OCI-LY3 (cell line): ENCODE measurements around the gene HDAC4.
"Not testable (repeated sequence)": the region's sequence is repeated elsewhere in the genome, so short reads cannot be mapped to it uniquely, and the experiment has no call there.

Source experiments
- H2AFZ ChIP-seq: fragments of 200-600, 300-600 bp; shearing (Covaris generic); 2 replicates; pipeline ENCODE4 v1.6.0; 2014; ENCODE audit warnings: antibody characterized with exemption, low read depth, low read length
- H3K27ac ChIP-seq: fragments of 200-600, 300-600 bp; sonication (generic); 2 replicates; pipeline ENCODE4 v1.5.1; 2014; ENCODE audit warnings: mild to moderate bottlenecking, low read length, moderate library complexity, mixed read lengths
- H3K27me3 ChIP-seq: fragments of 200-600, 300-600 bp; sonication (generic); 2 replicates; pipeline ENCODE4 v1.6.1; 2014; ENCODE audit warnings: low read depth, low read length, mixed read lengths
- H3K36me3 ChIP-seq: fragments of 200-600, 300-600 bp; sonication (generic); replicated peaks from 2 replicates; pipeline ENCODE3; 2014; ENCODE audit warnings: low read depth, low read length, mixed read lengths
- H3K4me1 ChIP-seq: fragments of 300-600, 200-600 bp; sonication (generic); 2 replicates; pipeline ENCODE4 v1.6.1; 2014; ENCODE audit warnings: low read length, mixed read lengths
- H3K4me2 ChIP-seq: fragments of 200-600, 300-600 bp; sonication (generic); 2 replicates; pipeline ENCODE4 v1.6.1; 2014; ENCODE audit warnings: low read length, mixed read lengths
- H3K4me3 ChIP-seq: fragments of 300-600, 200-600 bp; sonication (generic); 2 replicates; pipeline ENCODE4 v1.5.1; 2014; ENCODE audit warnings: antibody characterized with exemption, mild to moderate bottlenecking, low read length, moderate library complexity
- H3K79me2 ChIP-seq: fragments of 300-600, 200-600 bp; shearing (Covaris generic); 2 replicates; pipeline ENCODE4 v1.6.1; 2014; ENCODE audit warnings: mild to moderate bottlenecking, low read length, mixed read lengths
- H3K9ac ChIP-seq: fragments of 300-600, 200-600 bp; shearing (Covaris generic); 2 replicates; pipeline ENCODE4 v1.6.0; 2014; ENCODE audit warnings: mild to moderate bottlenecking, low read length, moderate library complexity
- H3K9me3 ChIP-seq: fragments of 200-600, 300-600 bp; shearing (Covaris generic); 2 replicates; pipeline ENCODE4 v1.6.1; 2014; ENCODE audit warnings: low read length, mixed read lengths; ENCODE audit not compliant: insufficient read depth
- H4K20me1 ChIP-seq: fragments of 200-600, 300-600 bp; sonication (generic); 2 replicates; pipeline ENCODE4 v1.6.1; 2016; ENCODE audit warnings: low read length, mixed read lengths; ENCODE audit not compliant: insufficient read depth
- CTCF ChIP-seq: fragments of 200-600, 300-600 bp; sonication (generic); IDR thresholded peaks from 2 replicates; pipeline ENCODE4 v1.5.1; 2014; ENCODE audit warnings: antibody characterized with exemption, low read length, low read depth
- EZH2phosphoT487 ChIP-seq: fragments of 200-600 bp; shearing (Covaris generic); IDR thresholded peaks from 2 replicates; pipeline ENCODE4 v1.6.1; 2018; ENCODE audit warnings: antibody characterized with exemption, mixed run types, low read depth

HDAC4 gene

GRCh38 chr2:239070466-239070865 is 330.4 kb downstream of the HDAC4 start:
- TF ChIP-seq EZH2phosphoT487 (no peak), CTCF (no peak)
- Histone ChIP-seq H3K27ac (no peak overlapping the region), H2AFZ (no peak overlapping the region), H3K4me1 (no peaks in the 10 kb centered on the region), H4K20me1 (no peaks in the 10 kb centered on the region), H3K4me2 (no peak overlapping the region), H3K79me2 (no peaks in the 10 kb centered on the region), H3K27me3 (no peaks in the 10 kb centered on the region), H3K9me3 (no peaks in the 10 kb centered on the region), H3K9ac (no peak overlapping the region), H3K4me3 (no peak overlapping the region), H3K36me3 (no peaks in the 10 kb centered on the region)

- H3K4me2 ChIP-seq, H3K9me3 ChIP-seq, H3K79me2 ChIP-seq, H3K27me3 ChIP-seq, H4K20me1 ChIP-seq, H3K36me3 ChIP-seq, H3K9ac ChIP-seq, H2AFZ ChIP-seq, H3K4me3 ChIP-seq, H3K27ac ChIP-seq, H3K4me1 ChIP-seq: not testable (repeated sequence)
- TF ChIP-seq CTCF: peak; percentile 15; the same call in 1 of the 2 replicates
These were observed 331.2 kb downstream of the HDAC4 start for GRCh38 chr2:239069362-239070333.

GRCh38 chr2:239068411-239068810 is 332.4 kb downstream of the HDAC4 start:
- no peak overlapping the region for H2AFZ ChIP-seq
- H3K4me2 ChIP-seq: no peak overlapping the region
- H3K4me1 ChIP-seq: no peaks in the 10 kb centered on the region
- H3K36me3 ChIP-seq: no peaks in the 10 kb centered on the region
- H3K9me3 ChIP-seq: no peaks in the 10 kb centered on the region
- no peaks in the 10 kb centered on the region for H3K79me2 ChIP-seq
- no peaks in the 10 kb centered on the region for H4K20me1 ChIP-seq
- H3K4me3 ChIP-seq: no peak overlapping the region
- no peak for TF ChIP-seq EZH2phosphoT487
- TF ChIP-seq CTCF: no peak
- no peak overlapping the region for H3K9ac ChIP-seq
- H3K27me3 ChIP-seq: no peaks in the 10 kb centered on the region
- H3K27ac ChIP-seq: no peak overlapping the region

- Histone ChIP-seq H3K9me3 (no peaks in the 10 kb centered on the region), H3K27ac (no peak overlapping the region), H3K9ac (no peak overlapping the region), H3K27me3 (no peaks in the 10 kb centered on the region), H4K20me1 (no peaks in the 10 kb centered on the region), H3K79me2 (no peaks in the 10 kb centered on the region), H3K36me3 (no peaks in the 10 kb centered on the region), H3K4me3 (no peak overlapping the region), H3K4me1 (no peaks in the 10 kb centered on the region), H3K4me2 (no peak overlapping the region), H2AFZ (no peak overlapping the region)
- TF ChIP-seq CTCF: no peak
- no peak for TF ChIP-seq EZH2phosphoT487
These were observed 333.5 kb downstream of the HDAC4 start for GRCh38 chr2:239067196-239067865.
